GF-D8 (cell line): Measurements from ENCODE around the gene MICB.

Experiments
- DNase-seq: peaks from one replicate; lab custom pipeline; 2025; lab: John Stamatoyannopoulos, UW

MICB gene

GRCh38 chr6:31541059-31541657 is 43.2 kb downstream of the MICB start:
- DNase-seq, result peak; percentile 30

- peak; percentile 91 for DNase-seq
Measured at GRCh38 chr6:31541658-31542521, 43.9 kb downstream of the MICB start, which contains the start of gene DDX39B. Gene DDX39B (minus strand): TSS chr6:31542003. CDS start chr6:31540532, 1,471 bp downstream.

- no peak for DNase-seq
Measured at GRCh38 chr6:31543639-31544038, 45.7 kb downstream of the MICB start.

- no peak for DNase-seq
Measured at GRCh38 chr6:31544676-31545075, 46.7 kb downstream of the MICB start.

- no peak for DNase-seq
Measured at GRCh38 chr6:31545291-31545690, 47.3 kb downstream of the MICB start.

- peak; percentile 45 for DNase-seq
Measured at GRCh38 chr6:31546339-31546957, 48.5 kb downstream of the MICB start, which contains the start of gene ATP6V1G2. Gene ATP6V1G2 (minus strand): TSS chr6:31546608. CDS start chr6:31546559, 49 bp downstream.

- peak; percentile 97 for DNase-seq
Measured at GRCh38 chr6:31546958-31547726, 49.2 kb downstream of the MICB start, which contains the start of gene NFKBIL1. Gene NFKBIL1 (plus strand): TSS chr6:31547608. CDS start chr6:31547695, 87 bp downstream.

- DNase-seq, result no peak
Measured at GRCh38 chr6:31547727-31548543, 50.0 kb downstream of the MICB start.

- DNase-seq, result no peak
Measured at GRCh38 chr6:31548544-31548873, 50.6 kb downstream of the MICB start.

GRCh38 chr6:31551371-31551770 is 53.4 kb downstream of the MICB start:
- peak; percentile 67 for DNase-seq

- DNase-seq, result no peak
Measured at GRCh38 chr6:31556307-31556706, 58.4 kb downstream of the MICB start.

GRCh38 chr6:31557443-31558317 is 59.7 kb downstream of the MICB start:
- DNase-seq, result no peak

- DNase-seq, result no peak
Measured at GRCh38 chr6:31558318-31558625, 60.3 kb downstream of the MICB start.

GRCh38 chr6:31558631-31559500 is 60.9 kb downstream of the MICB start:
- peak; percentile 95 for DNase-seq

GRCh38 chr6:31559606-31559957 is 61.6 kb downstream of the MICB start:
- DNase-seq, result no peak

- peak; percentile 90 for DNase-seq
Measured at GRCh38 chr6:31559958-31560696, 62.2 kb downstream of the MICB start.

- DNase-seq, result no peak
Measured at GRCh38 chr6:31560697-31561058, 62.7 kb downstream of the MICB start.
